Right lobe of liver (tissue), 6 donors: ENCODE measurements around the gene B9D1. TPM values are rescaled to one million over a fixed set of nuclear protein-coding genes. Genes with fewer than 3 reads are reported as not detected.
A peak's percentile ranks its signal among the peaks of the same experiment; 100 is the strongest.

Source experiments
- ATAC-seq, 4 donors: fragments of 200-7000 bp; cut with Tn5 transposase; one replicate each; pipeline ENCODE4 v1.9.1; 2020; ENCODE audit warnings: mild to moderate bottlenecking in 4 of 4, moderate library complexity in 4 of 4
- DNase-seq, 3 donors: peaks; one replicate each; pipeline ENCODE4 v3.0.0-alpha.2; 2020
- H3K27ac ChIP-seq, 3 donors: fragments of 200-600 bp; one replicate each; pipeline ENCODE4 v1.8.0; 2022
- H3K27me3 ChIP-seq, 2 donors: fragments of 200-600 bp; one replicate each; pipeline ENCODE4 v1.8.0; 2022
- H3K36me3 ChIP-seq, 4 donors: fragments of 200-600 bp; sonication (generic) in 1 of 4; one replicate each; pipeline versions ENCODE4 v1.5.1 to v1.8.0; 2017 to 2022; ENCODE audit warnings: control low read depth in 1 of 4
- H3K4me1 ChIP-seq, 4 donors: fragments of 200-600 bp; sonication (generic) in 1 of 4; one replicate each; pipeline versions ENCODE4 v1.5.1 to v1.8.0; 2017 to 2022; ENCODE audit warnings: control low read depth in 1 of 4
- H3K4me3 ChIP-seq, 3 donors: fragments of 200-600 bp; one replicate each; pipeline ENCODE4 v1.8.0; 2022
- H3K9me3 ChIP-seq, 4 donors: fragments of 200-600 bp; sonication (generic) in 1 of 4; one replicate each; pipeline versions ENCODE4 v1.5.1 to v1.8.0; 2017 to 2022; ENCODE audit warnings: control low read depth in 1 of 4
- POLR2A ChIP-seq: fragments of 450-650 bp; IDR thresholded peaks from one replicate; pipeline ENCODE4 v1.6.1; 2017; ENCODE audit warnings: antibody characterized with exemption, mild to moderate bottlenecking
- WGBS: methylation state at CpG from one replicate; pipeline ENCODE4 v1.1.6; 2018; ENCODE audit warnings: low coverage, low lambda C conversion rate; ENCODE audit not compliant: insufficient coverage; ENCODE audit errors: missing lambda C conversion rate; 5-methylcytosine and 5-hydroxymethylcytosine counted together
- intact Hi-C, 2 donors: fragments of 100-400 bp; cut with DNase I; formaldehyde crosslinking; loops; one replicate each; pipeline versions ENCODE4 v1.11.2 to v1.14.1; 2022
- total RNA-seq, 6 experiments: library from RNA; depleted of rRNA in 2 of 6; stranded (reverse); fragments of >200 nt in 2 of 6; fragmentation: NEBNext Ultra II Directional in 3 of 6; extraction: Animal tissue kit (Norgen Biotek cat#: 25700) in 3 of 6; gene quantifications; one replicate each; pipeline versions ENCODE4 v1.1.0 to v1.2.4, GENCODE V29; 2016 to 2023
- TF ChIP-seq, protein P1 (sequence below), 4 donors: fragments of 200-600 bp in 3 of 4; fragments of 450-650 bp in 1 of 4; IDR thresholded peaks; one replicate each; pipeline versions ENCODE4 v1.5.1 to v1.8.0; 2016 to 2022; ENCODE audit warnings: antibody characterized with exemption in 4 of 4, mild to moderate bottlenecking in 2 of 4
- donor health status: DM: no; HTN: yes; CAD: no.
- donor health status: DM: no; HTN: no; CAD: no.
- donor health status: DM: no; HTN: no; CAD: no.
- donor health status: DM: no; HTN: yes; CAD: no.
- donor health status: DM: no; HTN: yes; CAD: no.

B9D1 gene
- total RNA-seq, 6 experiments from 2014 or later, result 2.3 to 27.9 (median 5.7) TPM

DNA sequence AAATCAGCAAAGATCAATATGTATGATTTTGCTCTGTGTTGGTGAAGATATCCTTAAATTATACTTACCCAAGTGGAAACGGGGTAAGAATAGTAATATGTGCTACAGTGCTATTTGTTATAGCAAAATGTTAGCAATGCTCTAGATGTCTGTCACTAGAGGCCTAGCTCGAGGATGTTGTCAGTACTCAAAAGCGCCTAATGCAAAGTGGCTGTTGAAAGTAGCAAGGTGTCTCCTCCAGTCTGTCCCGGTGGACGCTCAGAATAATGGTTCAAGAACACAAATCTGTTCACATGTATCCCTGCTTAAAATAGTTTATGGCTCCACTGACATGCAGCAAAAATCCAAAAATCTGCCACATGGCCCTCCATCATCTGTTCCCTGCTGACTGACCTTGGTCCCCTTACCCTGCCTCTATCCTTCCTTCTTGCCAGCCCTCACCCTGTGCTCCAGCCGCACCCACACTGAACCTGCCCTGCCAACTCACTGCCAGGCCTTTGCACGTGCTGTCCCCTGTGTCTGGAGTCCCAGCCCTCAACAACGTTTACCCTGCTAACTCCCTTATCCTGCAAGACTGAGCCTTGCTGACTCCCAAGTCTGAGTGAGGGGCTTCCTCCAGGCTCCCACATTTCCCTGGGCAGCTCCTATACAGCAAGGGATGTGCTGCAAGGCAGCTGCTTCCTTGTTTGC is 38.9 kb upstream of the B9D1 start:
- Histone ChIP-seq H3K27ac (no peak overlapping the region), H3K27me3 (no peaks in the 10 kb centered on the region), H3K36me3 (no peaks in the 10 kb centered on the region), H3K9me3 (no peaks in the 10 kb centered on the region), H3K4me3 (no peak overlapping the region), H3K4me1 (peaks cover 0 to 9% (median 0%) of the 10 kb centered on the region in 4 donors)
- intact Hi-C loops, result no loop called here
- ATAC-seq, result no peak
- no peak for TF ChIP-seq POLR2A
- TF ChIP-seq, protein P1, sequence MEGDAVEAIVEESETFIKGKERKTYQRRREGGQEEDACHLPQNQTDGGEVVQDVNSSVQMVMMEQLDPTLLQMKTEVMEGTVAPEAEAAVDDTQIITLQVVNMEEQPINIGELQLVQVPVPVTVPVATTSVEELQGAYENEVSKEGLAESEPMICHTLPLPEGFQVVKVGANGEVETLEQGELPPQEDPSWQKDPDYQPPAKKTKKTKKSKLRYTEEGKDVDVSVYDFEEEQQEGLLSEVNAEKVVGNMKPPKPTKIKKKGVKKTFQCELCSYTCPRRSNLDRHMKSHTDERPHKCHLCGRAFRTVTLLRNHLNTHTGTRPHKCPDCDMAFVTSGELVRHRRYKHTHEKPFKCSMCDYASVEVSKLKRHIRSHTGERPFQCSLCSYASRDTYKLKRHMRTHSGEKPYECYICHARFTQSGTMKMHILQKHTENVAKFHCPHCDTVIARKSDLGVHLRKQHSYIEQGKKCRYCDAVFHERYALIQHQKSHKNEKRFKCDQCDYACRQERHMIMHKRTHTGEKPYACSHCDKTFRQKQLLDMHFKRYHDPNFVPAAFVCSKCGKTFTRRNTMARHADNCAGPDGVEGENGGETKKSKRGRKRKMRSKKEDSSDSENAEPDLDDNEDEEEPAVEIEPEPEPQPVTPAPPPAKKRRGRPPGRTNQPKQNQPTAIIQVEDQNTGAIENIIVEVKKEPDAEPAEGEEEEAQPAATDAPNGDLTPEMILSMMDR (IDR thresholded peaks at IDR 0.05), result no peak
- 89% methylated on average over 4 of the region's 8 CpGs for WGBS
- no peak for DNase-seq

DNA sequence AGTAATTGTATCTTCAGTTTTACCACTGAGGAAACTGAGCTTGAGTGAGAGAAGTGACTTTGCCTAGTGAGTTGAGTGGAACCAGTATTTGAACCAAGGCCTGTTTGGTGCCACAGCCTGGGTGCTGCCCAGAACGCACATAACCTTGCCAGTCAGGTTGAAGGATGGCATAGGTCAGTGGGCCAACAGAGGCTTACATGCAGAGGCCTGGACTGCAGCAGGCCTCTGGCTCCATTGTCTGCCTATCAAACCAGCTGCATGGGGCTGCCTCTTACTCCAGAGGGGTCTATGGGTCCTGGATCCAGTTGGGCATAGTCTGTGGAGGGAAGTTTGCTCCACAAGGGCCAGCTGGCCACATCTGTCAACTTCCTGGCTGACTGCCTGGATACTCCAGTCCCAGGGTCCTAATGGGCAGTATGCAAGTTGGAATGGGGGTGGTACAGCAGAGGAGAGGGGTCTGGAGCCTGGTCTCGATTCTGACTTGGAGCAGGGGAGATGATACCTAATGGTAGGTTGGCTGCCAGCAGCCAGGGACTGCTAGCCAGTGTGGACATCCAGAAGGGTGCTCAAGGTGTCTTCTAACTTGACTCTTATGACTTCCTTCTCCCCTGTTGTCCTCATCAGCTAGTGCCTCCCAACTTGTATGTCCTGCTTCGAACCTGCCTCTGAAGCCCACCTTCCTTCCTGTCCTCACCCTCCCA is 37.4 kb upstream of the B9D1 start:
- H3K4me3 ChIP-seq, result no peak overlapping the region
- intact Hi-C loops, result no loop called here
- no peaks in the 10 kb centered on the region for H3K36me3 ChIP-seq
- WGBS, result 0% methylated on average over 1 of the region's 3 CpGs
- no peaks in the 10 kb centered on the region for H3K27me3 ChIP-seq
- no peak for ATAC-seq
- TF ChIP-seq, protein P1 (IDR thresholded peaks at IDR 0.05), result no peak
- TF ChIP-seq POLR2A, result no peak
- peaks cover 0 to 9% (median 0%) of the 10 kb centered on the region in 4 donors for H3K4me1 ChIP-seq
- no peak overlapping the region for H3K27ac ChIP-seq
- H3K9me3 ChIP-seq, result no peaks in the 10 kb centered on the region
- DNase-seq, result no peak

DNA sequence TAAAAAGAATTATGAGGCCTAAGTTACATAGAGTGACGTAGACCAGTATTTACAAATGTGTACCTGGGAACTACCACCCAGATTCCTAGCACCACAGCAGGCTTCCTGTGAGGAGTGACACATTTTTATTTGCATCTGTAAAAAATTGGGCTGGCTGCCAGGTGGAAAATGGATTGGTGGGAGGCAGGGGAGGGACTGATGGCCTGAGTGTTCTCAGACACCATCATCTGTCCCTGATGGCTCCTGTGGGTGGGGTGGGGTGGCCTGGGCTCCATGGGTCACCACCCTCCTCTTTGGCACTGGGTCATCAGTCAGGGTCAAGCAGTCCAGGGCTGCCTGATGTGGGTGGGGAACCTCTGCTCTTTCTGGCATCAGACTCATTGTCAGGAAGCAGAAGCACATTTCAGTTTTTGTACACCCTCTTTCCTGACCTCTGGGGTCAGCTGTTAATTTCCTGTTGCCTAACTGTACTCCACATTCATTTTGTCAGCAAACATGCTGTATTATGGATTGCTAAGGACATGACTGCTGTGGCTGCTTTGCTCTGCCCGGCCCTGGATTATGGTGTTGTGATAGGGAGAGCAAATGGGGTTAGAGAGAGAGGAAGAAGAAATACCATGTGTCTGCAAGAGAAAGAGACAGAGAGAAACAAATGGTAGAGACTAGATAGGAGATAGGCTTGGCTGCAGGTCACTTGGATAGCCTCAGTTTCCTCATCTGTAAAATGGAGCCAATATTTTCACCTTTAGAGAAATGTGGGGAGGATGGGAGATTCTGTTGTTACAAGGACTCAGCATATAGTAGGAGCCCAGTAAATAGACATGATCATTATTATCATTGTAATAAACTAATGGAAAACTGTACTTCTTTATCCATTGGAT is 36.0 kb upstream of the B9D1 start:
- H3K4me1 ChIP-seq, result peaks cover 0 to 9% (median 0%) of the 10 kb centered on the region in 4 donors
- H3K27ac ChIP-seq, result peak overlapping the region; percentile 6 to 49 (median 27)
- intact Hi-C loops, result no loop called here
- TF ChIP-seq, protein P1 (IDR thresholded peaks at IDR 0.05), result no peak
- TF ChIP-seq POLR2A, result no peak
- no peak overlapping the region for H3K4me3 ChIP-seq
- 36% methylated on average over 2 of the region's 2 CpGs for WGBS
- H3K27me3 ChIP-seq, result no peaks in the 10 kb centered on the region
- H3K36me3 ChIP-seq, result no peaks in the 10 kb centered on the region
- peak; percentile 79 to 87 (median 85) for ATAC-seq
- H3K9me3 ChIP-seq, result no peaks in the 10 kb centered on the region
- DNase-seq, result peak in 2 of 3 donors; percentile 53 to 60

DNA sequence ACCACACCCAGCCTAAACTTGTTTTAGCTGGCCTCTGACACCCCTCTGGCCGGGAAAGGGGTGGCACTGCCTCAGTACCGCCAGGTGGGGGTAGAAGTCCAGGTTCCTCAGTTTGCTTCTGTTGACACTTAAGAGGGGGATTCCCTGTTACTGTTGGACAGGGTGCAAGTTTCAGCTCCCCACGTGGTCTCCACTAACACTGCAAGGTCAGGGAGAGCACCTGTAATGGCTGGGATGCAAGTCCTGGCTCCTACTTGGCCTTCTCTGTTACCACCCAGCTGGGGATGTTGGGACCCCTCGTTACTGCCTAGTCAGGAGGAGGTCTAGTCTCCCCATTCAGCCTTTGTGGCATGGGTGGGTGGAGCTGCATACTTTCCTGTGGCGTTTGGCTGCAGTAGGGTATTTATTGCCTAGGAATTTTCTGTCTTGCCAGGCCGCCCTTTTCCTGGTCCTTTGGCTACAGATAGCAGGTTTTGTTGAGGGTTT is 35.1 kb upstream of the B9D1 start:
- intact Hi-C loops, result no loop called here
- H3K9me3 ChIP-seq, result no peaks in the 10 kb centered on the region
- no peaks in the 10 kb centered on the region for H3K27me3 ChIP-seq
- TF ChIP-seq, protein P1 (IDR thresholded peaks at IDR 0.05), result no peak
- no peak for TF ChIP-seq POLR2A
- H3K4me3 ChIP-seq, result no peak overlapping the region
- no peaks in the 10 kb centered on the region for H3K36me3 ChIP-seq
- H3K4me1 ChIP-seq, result peaks cover 0 to 9% (median 0%) of the 10 kb centered on the region in 4 donors
- DNase-seq (no peak), ATAC-seq (peak in 1 of 4 donors; percentile 45)
- WGBS, result 70% methylated on average over 4 of the region's 6 CpGs
- peak overlapping the region in 1 of 3 donors; percentile 49 for H3K27ac ChIP-seq
